SK-N-MC (cell line): ENCODE data around the gene EED.

Experiments used
- EZH2 ChIP-seq: fragments of 200-600 bp; sonication (generic); IDR thresholded peaks from one replicate; pipeline ENCODE4 v1.6.1; 2017; ENCODE audit warnings: antibody characterized with exemption
- POLR2AphosphoS5 ChIP-seq: IDR thresholded peaks from 2 replicates; pipeline ENCODE4 v1.6.1; 2012; ENCODE audit warnings: mild to moderate bottlenecking, low read depth, low read length, borderline replicate concordance

DNA sequence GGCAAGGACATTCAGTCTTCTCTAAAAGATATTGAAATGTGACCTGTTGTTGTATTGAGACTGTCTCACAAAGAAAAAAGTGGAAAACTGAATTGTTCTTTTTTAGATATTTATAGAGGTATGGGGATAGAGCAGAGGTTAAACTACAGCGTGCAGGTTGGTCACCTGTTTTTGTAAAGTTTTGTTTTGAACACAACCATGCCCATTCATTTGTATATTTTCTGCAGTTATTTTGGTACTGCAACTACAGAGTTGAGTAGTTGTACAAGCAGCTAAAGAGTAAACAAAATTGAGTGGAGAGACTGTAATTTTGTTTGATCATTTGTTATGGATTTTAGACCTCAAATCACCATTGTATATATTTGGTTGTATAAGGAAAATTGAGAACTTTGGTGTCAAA lies 11.3 kb downstream of the EED start:
- TF ChIP-seq POLR2AphosphoS5 (no peak), EZH2 (no peak)
